HG03097 (cell line): ENCODE results near the gene NR2C2.
A peak's percentile ranks its signal among the peaks of the same experiment; 100 is the strongest.

Experiments used
- ATAC-seq: cut with Tn5 transposase; IDR thresholded peaks from one replicate; pipeline ENCODE4 v1.9.1; 2021; ENCODE audit not compliant: unreplicated experiment, low FRiP score

The NR2C2 gene

GRCh38 chr3:14921034-14921616 is 26.3 kb upstream of the NR2C2 start:
- ATAC-seq, result peak; percentile 73

GRCh38 chr3:14921811-14922705 is 25.3 kb upstream of the NR2C2 start:
- ATAC-seq, result no peak

DNA sequence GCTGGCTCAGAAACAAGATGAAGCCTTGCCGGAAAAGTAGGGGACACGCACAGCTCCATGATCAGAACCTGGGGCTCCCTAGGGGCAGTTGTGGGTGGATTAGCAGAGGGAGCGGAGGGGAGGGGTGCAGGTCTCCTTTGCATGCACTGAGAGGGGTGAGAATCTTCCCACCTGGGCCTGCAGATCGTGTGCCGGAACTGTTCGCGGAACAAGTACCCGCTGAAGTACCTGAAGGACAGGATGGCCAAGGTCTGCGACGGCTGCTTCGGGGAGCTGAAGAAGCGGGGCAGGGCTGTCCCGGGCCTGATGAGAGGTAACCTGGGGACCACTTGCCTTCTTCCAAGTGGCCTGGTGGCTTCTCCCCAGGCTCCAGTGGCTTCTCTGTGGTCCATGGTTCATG is 24.5 kb upstream of the NR2C2 start:
- no peak for ATAC-seq

GRCh38 chr3:14923476-14923875 is 23.9 kb upstream of the NR2C2 start:
- ATAC-seq, result no peak

- no peak for ATAC-seq
These were observed 21.4 kb upstream of the NR2C2 start for GRCh38 chr3:14925729-14926591.

DNA sequence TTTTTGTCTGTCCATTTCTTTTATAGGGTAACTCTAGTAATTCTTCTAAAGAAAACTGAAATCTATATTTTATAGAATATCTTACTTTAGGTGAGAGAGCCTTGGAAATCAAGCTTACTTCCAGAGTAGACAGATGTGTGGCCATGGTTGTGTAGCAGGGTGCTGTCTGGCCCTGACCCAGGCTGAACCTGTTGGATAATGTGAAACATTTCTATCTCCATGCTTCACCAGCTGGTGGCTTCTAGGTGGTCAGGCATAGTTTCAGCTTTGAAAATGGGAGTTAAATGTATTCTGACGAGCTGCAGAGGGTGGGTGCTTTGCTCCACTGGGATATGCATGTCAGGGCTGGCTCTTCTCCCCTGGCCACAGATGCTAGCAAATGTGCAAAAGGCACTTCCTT is 20.8 kb upstream of the NR2C2 start:
- no peak for ATAC-seq

- no peak for ATAC-seq
These were observed 20.1 kb upstream of the NR2C2 start for GRCh38 chr3:14927308-14927707.

DNA sequence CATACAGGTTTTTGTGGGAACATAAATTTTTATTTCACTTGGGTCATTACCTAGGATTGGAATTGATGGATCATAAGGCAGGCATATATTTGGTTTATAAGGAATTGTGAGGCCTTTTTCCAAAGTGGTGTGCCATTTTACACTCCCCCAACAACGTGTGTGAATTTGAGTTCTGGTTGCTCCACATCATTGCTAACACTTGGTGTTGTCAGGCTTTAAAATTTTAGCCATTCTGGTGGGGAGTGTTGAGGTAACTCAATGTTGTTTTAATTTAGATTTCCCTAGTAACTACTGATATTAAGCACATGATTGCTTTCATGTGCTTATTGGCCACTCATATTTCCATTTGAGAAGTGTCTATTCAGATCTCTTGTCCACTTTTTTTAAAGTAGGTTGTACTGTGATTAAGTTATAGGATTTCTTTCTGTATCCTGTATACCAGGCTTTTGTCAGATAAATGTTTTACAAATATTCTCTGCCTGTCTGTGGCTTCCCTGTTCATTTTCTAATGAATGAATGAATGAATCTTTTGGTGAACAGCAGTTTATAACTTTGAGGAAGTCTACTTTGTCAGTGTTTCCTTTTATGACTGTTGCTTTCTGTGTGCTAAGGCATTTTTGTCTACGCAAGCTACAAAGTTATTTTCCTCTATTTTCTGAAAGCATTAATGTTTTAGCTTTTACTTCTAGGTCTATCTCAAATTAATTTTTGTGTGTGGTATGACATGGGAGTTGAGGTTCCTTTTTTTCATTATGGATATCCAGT is 17.9 kb upstream of the NR2C2 start:
- ATAC-seq, result no peak

DNA sequence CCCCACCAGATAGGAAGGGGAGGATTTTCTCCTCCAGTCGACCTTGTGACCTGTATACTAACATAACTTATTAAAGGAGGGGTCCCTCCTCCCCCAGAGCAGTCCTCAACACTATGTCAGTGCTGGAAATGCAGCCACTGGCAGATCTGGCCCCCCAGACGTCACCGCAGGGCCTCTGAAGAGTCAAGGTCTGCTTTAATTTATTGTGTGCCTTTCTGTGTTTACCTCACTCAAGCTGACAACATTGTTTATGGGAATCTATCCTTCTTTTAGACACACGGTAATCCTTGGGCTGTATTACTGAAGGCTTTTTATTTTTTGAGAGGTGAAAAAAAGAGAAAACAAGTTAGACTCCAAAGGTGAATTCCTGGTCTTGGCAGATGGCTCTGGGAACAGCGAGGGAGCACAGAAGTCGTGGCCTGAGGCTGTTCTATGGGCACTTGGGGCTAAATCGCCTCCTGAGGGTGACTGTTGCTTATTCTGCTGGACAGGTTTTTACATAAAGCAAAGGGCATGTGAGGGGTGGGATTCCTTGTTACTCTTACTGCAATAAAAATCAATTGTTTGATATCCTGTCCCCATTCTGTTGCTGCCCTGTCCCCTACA is 13.5 kb upstream of the NR2C2 start:
- ATAC-seq, result no peak

GRCh38 chr3:14935592-14936345 is 11.6 kb upstream of the NR2C2 start:
- ATAC-seq, result no peak

GRCh38 chr3:14938954-14939353 is 8.4 kb upstream of the NR2C2 start:
- no peak for ATAC-seq

- no peak for ATAC-seq
These were observed 5.5 kb upstream of the NR2C2 start for GRCh38 chr3:14941871-14942270.

DNA sequence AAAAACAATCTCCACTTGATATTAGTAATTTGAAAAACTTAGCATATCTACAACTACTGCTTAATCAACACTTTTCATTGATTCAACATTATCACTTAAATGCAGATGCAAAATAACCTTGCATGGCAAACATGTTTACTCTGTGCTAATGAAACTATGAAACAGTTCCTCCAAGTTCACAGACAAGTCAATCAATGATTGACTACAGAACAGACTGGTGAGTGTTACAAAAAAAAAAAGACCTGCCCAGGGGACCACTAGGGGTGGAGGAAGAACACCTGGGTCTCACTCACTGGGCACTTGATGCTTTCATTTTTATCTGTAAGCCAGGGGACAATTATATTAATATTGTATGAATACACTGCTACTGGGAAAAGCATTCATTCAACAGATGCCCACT is 4.3 kb upstream of the NR2C2 start:
- ATAC-seq, result no peak

DNA sequence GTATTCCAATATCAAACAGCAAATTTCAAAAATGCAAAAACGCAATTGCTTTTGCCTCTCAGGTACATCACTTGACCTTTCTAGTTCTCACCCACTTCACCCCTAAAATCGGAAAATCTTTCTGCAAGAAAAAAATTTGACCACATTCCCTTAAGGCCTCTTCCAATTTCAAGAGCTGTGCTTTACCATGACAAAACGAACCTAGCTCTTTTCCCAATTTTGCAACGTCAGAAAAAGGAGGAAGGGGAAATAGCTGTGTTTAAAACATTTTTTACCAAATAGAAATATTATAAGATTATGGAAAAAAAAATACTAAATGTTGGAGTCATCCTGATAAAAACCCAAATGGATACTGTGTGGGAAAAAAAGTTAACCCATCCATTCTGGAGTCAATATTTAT is 1.1 kb upstream of the NR2C2 start:
- no peak for ATAC-seq

GRCh38 chr3:14946739-14947099 is 664 bp upstream of the NR2C2 start:
- no peak for ATAC-seq

DNA sequence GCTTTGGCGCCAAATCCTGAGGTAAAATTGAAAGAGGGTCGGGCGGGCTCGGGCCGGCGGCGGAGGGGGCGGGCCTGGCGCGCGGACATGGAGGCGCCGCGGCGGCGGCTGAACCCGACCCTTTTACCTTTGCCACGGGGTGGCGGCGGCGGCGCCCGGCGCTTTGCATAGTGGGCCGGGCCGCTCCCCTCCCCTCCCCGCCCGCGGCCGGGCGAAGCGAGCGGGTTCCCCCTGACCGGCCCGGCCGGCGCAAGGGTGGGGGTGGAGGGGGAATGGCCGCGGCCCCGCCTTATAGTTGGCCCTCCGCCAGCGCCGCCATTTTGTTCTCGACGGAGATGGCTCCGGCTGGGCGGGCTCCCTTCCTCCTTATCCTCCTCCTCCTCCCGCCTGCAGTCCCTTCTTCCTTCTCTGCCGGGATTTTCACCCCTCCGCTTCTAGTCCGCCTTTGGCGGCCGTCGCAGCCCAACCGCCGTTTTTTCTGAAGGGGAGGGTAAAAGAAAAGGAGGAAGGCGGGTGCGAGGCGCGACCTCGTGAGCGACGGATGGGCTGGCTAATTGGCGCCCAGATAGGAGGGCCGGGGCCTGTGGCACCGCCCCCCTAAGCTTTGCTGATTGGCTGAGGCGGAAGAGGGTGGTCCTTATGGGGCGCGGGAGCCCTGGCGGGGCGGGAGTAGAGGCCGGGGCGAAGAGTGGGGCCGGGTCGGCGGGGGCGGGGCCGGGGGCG is 664 bp downstream of the NR2C2 start:
- peak; percentile 84 for ATAC-seq

- ATAC-seq, result no peak
These were observed 1.2 kb downstream of the NR2C2 start for GRCh38 chr3:14948609-14949038.

- no peak for ATAC-seq
These were observed 1.7 kb downstream of the NR2C2 start for GRCh38 chr3:14949126-14949525.

DNA sequence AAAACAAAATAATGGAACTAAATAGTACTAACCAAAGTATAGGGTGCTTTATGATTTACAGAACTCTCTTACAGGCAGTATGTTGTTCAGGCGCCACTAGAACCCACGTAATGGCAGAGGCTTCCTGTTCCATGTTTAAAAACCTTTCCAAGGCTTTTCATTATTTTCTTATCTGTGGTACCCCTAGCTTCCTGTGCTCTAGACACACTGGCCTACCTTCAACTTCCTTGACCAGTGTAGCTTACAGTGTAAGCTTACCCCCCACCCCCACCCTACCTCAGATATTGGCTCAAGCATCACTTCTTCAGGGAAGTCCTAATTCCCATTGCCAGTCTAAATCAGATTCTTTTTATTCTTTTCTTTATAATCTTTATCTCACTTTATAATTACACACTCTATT is 2.9 kb downstream of the NR2C2 start:
- ATAC-seq, result no peak
